ENCODE data around the gene NOS2.

- no peak for TF ChIP-seq TAF1 (IDR thresholded peaks at IDR 0.05; ENCODE audit: borderline replicate concordance, insufficient read depth, low read length)
- TF ChIP-seq POLR2AphosphoS5 (IDR thresholded peaks at IDR 0.05; ENCODE audit: low read depth, low read length) = no peak
- no peak for TF ChIP-seq FOXP2 (optimal IDR thresholded peaks at IDR 0.05; ENCODE audit: borderline replicate concordance, extremely low read depth, extremely low read length, insufficient read depth)
- TF ChIP-seq REST (IDR thresholded peaks at IDR 0.05; ENCODE audit: insufficient read depth in 1 of 2, low read depth in 2 of 2, low read length in 2 of 2) = no peak
These were observed 2.8 kb downstream of the NOS2 start for GRCh38 chr17:27797390-27798091.
